ENCODE results near the gene GPRASP1.

GRCh38 chrX:102658556-102658955 is 7.3 kb downstream of the GPRASP1 start:
- TF ChIP-seq CTCF (IDR thresholded peaks at IDR 0.05) = no peak
- TF ChIP-seq POLR2A (IDR thresholded peaks at IDR 0.05) = no peak

Measured in body of pancreas (tissue), 4 donors.